HG03432 (cell line): ENCODE measurements around the gene CLCF1.

Experiments used
- ATAC-seq: cut with Tn5 transposase; IDR thresholded peaks from one replicate; pipeline ENCODE4 v1.9.1; 2021; ENCODE audit warnings: mild to moderate bottlenecking, moderate library complexity; ENCODE audit not compliant: unreplicated experiment

Gene CLCF1

GRCh38 chr11:67376063-67376820 lies 2.8 kb upstream of the CLCF1 start:
- no peak for ATAC-seq

GRCh38 chr11:67375320-67376055 lies 2.1 kb upstream of the CLCF1 start:
- no peak for ATAC-seq

- ATAC-seq: no peak
Observed at GRCh38 chr11:67374571-67375281, 1.3 kb upstream of the CLCF1 start.

GRCh38 chr11:67373648-67374570 lies 511 bp upstream of the CLCF1 start:
- ATAC-seq: no peak

- no peak for ATAC-seq
Observed at GRCh38 chr11:67372321-67372992, 941 bp downstream of the CLCF1 start.

GRCh38 chr11:67371911-67372320 lies 1.5 kb downstream of the CLCF1 start:
- no peak for ATAC-seq

GRCh38 chr11:67371189-67371910 lies 2.0 kb downstream of the CLCF1 start:
- no peak for ATAC-seq

GRCh38 chr11:67370351-67371076 lies 2.9 kb downstream of the CLCF1 start:
- ATAC-seq: no peak

- no peak for ATAC-seq
Observed at GRCh38 chr11:67369801-67370284, 3.6 kb downstream of the CLCF1 start.

GRCh38 chr11:67369275-67369674 lies 4.1 kb downstream of the CLCF1 start:
- ATAC-seq: no peak

GRCh38 chr11:67368621-67369020 lies 4.8 kb downstream of the CLCF1 start:
- no peak for ATAC-seq

- ATAC-seq: no peak
Observed at GRCh38 chr11:67367761-67368227, 5.6 kb downstream of the CLCF1 start.

GRCh38 chr11:67366961-67367760 lies 6.2 kb downstream of the CLCF1 start:
- ATAC-seq: no peak

GRCh38 chr11:67366546-67366945 lies 6.9 kb downstream of the CLCF1 start:
- ATAC-seq: no peak

- no peak for ATAC-seq
Observed at GRCh38 chr11:67365736-67366444, 7.5 kb downstream of the CLCF1 start.

- ATAC-seq: no peak
Observed at GRCh38 chr11:67364783-67365722, 8.3 kb downstream of the CLCF1 start.
